GM18517 (cell line): ENCODE data around the gene TRAF3.

Source experiments
- ATAC-seq: cut with Tn5 transposase; IDR thresholded peaks from one replicate; pipeline ENCODE4 v1.9.1; 2021; ENCODE audit warnings: mild to moderate bottlenecking, moderate library complexity; ENCODE audit not compliant: unreplicated experiment

TRAF3 gene

GRCh38 chr14:102931580-102932285, 154.5 kb downstream of the TRAF3 start:
- no peak for ATAC-seq

GRCh38 chr14:102932484-102933248, 155.4 kb downstream of the TRAF3 start:
- no peak for ATAC-seq

- no peak for ATAC-seq
Observed at GRCh38 chr14:102933618-102934231, 156.5 kb downstream of the TRAF3 start.

- ATAC-seq = no peak
Observed at GRCh38 chr14:102935756-102936155, 158.5 kb downstream of the TRAF3 start.

GRCh38 chr14:102937331-102938175, 160.3 kb downstream of the TRAF3 start:
- ATAC-seq = no peak

- no peak for ATAC-seq
Observed at GRCh38 chr14:102938191-102938590, 160.9 kb downstream of the TRAF3 start.

GRCh38 chr14:102939329-102939728, 162.1 kb downstream of the TRAF3 start:
- no peak for ATAC-seq

GRCh38 chr14:102939820-102940561, 162.7 kb downstream of the TRAF3 start:
- no peak for ATAC-seq

GRCh38 chr14:102940729-102941362, 163.6 kb downstream of the TRAF3 start:
- no peak for ATAC-seq

GRCh38 chr14:102941419-102942011, 164.3 kb downstream of the TRAF3 start:
- ATAC-seq = no peak

GRCh38 chr14:102942069-102942468, 164.8 kb downstream of the TRAF3 start:
- no peak for ATAC-seq

- ATAC-seq = no peak
Observed at GRCh38 chr14:102943454-102943853, 166.2 kb downstream of the TRAF3 start.

- ATAC-seq = no peak
Observed at GRCh38 chr14:102943979-102944378, 166.7 kb downstream of the TRAF3 start.

GRCh38 chr14:102944448-102945330, 167.4 kb downstream of the TRAF3 start:
- no peak for ATAC-seq

GRCh38 chr14:102945346-102946130, 168.3 kb downstream of the TRAF3 start:
- no peak for ATAC-seq

GRCh38 chr14:102947321-102948103, 170.3 kb downstream of the TRAF3 start:
- ATAC-seq = no peak

- ATAC-seq = no peak
Observed at GRCh38 chr14:102948698-102949061, 171.4 kb downstream of the TRAF3 start.
